ENCODE measurements around the gene FGGY.

The FGGY gene

DNA sequence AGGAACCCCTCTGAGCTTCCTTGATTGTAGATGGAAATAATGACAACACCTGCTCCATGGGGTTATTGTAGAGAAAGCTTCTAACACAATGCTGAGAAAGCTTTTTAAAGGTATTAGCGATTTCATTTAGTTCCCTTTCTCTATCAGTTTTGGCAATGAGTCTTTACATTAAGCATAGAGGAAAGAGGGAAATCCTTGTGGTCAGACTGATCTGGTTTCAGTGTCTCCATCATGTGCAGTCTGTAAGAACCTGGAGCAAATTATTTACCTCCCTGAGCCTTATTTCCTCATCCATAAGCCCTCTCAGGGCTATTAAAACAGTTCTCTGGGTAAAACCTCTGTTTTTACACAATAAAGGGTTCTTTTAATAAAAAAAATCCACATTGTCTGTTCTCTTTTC lies 87.5 kb downstream of the FGGY start:
- DNase-seq (ENCODE audit: low spot score) = no peak

DNA sequence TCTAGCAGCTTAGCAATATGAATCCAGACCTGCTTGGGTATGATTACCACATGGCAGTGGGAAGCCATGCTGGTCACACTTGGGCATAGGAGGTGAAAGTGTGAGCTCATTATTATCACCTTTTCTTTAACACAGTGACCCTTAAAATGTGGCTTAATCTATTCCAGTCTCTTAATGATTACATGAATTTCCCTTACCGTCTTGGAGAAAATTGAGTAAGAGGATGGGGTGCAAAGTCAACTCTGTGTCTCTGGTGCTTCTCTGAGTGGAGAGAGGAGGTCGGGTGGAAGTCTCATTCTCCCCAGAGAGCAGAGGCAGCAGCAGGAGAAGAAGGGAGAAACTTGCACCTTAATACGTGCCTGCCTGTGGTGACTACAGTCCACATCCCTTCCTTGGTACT lies 91.3 kb downstream of the FGGY start:
- DNase-seq (ENCODE audit: low spot score) = no peak

DNA sequence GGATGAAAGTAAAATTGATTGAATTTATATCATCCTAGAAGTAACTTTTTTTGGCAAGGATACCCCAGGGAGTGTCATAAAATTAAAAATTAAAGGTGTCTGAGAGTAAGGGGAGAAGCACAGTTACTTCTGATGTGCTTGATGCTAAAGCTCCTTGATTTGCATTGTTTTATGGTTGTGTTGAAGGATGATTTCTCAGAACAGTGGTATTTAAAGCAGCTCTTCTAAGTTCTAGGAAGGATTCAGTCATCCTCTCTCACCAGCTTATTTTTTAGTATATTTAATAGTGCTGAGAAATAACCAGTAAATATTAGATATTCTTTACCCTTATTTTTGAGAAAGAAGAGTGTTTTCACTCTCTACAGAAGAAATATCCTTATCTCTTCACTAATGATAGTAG lies 93.0 kb downstream of the FGGY start:
- DNase-seq (ENCODE audit: low spot score) = no peak

DNA sequence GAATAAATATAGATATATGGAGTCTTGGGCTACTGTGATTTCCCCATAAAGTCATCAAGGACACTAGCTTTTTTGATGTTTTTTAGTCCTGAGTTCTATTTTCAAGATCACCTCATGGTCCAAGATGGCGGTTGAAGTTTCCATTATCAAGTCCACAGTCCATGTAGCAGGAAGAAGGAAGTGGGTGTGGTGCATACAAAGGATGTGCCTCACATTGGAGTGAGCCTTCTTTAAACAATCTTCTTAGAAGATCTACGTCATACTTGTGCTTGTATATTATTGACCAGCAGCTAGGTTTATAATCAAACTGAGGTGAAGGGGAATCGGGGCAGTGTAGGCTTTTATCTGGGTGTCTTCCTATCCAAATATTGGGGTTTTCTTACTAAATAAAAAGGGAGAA lies 93.4 kb downstream of the FGGY start:
- DNase-seq (ENCODE audit: low spot score) = no peak

DNA sequence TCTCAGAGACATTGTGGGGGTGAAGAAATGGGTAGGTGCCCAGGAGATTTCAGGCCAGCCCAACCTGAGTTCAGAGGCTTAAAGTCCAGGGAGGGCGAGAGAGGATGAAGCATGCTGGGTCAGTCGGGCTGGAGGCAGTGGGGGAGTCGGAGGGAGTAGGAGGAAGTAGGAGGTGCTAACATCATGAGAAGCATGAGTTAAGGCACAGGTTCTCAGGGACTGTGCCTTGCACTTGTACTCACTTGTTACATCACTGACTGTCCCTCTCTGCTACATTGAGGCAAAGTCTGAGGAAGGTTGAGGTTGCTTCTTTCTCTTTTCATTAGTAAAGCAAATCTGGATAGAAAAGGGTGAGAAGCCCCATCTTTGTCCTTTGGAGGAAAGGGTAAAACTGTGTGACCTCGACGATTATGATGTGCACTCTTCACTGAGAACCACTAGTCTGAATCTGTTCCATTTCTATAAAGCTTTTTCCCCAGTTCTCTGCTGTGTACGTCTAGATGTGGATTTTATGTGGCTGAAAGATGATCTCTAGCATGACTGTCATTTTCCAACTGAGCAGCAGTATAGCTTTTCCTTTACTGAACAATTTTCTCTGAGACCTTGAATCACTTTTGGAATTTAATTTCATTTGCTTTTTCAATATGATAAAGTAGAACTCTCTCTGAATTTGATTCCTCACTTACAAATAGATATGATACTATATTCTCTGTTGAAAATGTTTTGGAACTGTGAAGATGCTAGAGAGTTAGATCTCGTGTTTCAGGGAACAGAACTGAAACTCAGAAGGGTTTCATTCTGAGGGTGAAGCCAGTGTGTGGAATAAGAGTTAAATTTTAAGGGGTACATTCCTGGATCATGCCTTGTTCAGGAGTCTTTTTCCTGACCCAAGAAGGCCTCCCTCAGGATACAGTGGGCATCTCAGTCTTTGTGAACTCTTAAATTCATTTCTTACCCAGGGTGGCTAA lies 94.6 kb downstream of the FGGY start:
- DNase-seq (ENCODE audit: low spot score) = no peak

DNA sequence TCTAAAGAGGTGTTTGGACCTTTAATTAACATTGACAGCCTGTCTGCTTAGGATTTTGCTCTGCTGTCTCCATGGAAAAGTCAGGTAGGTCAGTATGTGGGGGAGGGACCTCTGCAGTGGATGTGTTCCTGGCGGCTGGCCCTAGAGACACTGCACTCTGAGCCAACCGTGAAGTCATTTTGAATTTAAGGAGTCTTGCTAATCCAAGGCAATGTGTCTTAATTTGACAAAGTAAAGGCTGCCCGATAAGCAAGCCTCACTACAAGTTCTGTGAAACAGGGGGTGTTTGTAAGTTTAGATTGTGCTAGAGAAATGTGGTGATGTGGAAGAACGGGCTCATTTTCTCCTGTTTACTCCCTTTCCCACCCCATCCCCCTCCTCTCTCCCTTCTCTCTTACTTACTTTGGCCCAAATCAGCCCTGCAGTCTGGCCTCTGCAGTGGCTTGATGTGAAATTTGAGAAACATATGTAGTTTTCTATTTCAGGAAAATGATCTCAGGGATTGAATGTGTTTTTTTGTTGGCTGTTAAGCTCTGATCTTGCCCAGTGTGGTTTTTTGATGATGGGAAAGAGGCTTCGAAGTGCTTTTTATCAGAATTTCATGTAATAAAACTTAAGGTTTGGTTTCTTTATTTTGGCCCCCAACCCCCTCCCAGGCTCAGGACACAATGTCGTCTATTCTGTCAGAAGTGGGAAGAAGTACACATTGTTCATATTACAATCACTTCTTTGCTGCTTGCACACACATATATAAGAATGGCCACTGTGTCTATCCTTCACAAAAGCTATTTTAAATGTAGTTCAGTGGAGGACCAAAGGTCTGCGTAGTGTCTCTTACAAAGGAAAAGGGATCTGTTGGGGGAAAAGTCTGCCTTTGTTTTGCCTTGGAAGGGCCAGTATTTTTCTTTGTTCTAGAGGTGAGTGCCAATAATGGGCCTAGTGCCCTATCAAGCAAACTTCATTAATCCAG lies 96.6 kb downstream of the FGGY start:
- DNase-seq (ENCODE audit: low spot score) = no peak

DNA sequence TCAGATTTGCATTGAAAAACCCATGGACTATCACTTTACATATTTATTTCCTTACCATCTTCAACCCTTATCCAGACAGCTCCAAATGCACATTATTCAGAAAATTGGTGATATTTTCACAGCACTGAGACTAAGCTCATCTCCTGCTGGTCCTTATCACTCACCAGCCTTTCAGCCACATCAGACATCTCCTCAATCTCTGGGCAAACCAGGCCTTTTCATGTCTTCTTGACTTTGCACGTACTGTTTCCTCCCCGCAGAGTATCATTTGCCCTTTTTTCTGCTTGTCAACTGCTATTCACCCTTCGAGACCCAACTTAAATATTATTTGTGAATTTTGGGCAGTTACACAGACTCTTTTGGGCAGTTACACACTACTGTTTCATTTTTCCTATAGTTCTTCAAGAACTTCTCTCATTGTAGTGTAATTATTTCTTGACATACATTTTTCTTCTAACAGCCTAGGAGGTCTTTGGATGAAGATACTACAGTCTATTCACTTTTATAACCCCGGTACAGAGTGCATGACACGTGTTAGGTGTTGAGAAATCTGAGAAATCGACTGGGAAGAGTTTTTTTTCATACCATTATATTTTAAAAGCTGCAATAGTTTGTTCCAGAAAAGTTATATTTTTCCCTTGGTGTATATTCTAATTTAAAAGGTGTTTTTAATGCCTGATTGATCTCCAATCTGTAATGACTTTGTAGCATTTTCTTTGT lies 98.0 kb downstream of the FGGY start:
- no peak for DNase-seq (ENCODE audit: low spot score)

DNA sequence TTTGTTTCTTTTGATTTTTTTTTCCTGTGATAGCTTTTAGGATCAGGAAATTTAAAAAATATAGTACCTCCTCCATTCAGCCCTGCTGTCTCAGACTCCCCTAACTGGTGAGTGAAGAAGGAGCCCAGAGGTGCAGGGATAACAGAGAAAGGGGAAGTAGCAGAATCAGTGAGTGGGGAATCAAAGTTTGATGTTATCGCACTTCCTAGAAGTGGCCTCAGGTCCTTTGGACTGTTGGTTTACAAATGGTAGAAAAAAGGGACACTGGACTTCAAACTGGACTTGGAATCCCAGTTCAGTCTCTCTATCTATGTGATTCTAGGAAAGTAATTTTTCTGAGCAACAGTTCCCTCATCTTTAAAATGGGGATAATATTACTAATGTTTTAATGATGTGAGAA lies 99.5 kb downstream of the FGGY start:
- no peak for DNase-seq (ENCODE audit: low spot score)

DNA sequence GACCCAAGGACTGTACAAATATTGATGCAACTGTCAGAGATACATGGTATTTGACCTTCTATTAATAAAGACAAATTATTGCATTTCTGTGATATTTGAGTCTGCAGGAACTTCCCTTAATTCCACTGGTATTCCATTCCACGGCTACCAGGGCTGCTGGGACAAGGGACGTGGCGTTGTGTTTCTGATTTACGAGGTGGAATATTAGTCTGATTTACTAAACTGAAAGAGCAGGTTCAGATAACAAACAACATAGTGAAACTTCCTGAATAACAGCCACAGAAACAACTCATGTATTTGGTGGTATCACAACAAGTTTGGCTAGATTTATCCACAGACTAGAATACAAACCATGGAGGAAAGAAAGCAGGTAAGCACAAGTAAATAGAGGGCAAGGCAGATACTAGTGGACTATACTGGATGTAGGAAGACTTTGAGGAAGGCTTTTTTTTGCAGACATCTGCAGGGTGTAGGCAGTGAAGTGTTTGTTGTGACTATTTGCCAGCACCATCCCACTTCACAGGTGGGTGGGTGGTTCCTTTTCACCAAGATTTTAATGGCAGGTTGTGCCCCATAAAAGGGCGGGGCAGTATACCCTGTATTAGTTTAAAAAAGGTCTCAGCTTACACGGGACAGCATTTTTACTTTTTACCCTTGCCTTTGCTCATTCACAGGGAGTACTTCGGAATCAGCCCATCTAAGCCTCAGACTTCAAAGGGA lies 100.4 kb downstream of the FGGY start:
- DNase-seq (ENCODE audit: low spot score) = no peak

DNA sequence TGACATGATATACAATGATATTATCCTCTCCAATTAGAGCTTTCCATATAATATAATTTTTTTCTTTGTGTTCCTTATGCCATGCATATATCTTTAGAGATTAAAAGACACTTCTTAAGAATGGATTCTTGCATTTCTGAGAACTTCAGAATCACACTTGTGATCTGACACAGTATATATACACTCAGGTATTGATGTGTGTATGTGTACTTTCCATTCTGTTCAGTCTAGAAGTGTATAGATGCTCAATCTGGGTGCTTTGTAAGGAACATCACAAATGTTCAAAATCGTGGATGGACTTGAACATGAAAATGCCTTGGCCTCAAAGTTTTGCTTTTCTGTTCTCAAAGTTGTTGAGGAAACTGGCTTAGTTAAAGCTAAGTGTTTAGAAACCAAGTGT lies 102.7 kb downstream of the FGGY start:
- no peak for DNase-seq (ENCODE audit: low spot score)

DNA sequence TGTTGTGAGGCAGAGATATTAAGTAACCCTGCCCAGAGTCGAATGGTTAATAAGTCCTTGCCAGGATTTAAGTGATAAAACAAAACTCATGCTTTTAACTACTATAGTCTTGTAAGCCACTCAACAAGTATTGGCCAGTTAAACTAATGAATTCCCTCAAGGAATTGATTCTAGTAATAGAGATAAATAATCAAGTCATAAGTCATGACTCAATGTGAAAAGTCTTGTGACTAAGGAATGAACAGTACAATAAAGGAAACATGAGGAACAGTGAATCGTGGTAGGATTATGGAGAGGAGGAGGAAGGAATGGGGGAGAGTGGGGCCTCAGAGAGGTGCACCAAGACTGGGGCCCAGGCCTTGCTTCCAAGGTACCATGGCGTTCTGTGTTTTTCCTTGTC lies 104.7 kb downstream of the FGGY start:
- DNase-seq (ENCODE audit: low spot score) = no peak

DNA sequence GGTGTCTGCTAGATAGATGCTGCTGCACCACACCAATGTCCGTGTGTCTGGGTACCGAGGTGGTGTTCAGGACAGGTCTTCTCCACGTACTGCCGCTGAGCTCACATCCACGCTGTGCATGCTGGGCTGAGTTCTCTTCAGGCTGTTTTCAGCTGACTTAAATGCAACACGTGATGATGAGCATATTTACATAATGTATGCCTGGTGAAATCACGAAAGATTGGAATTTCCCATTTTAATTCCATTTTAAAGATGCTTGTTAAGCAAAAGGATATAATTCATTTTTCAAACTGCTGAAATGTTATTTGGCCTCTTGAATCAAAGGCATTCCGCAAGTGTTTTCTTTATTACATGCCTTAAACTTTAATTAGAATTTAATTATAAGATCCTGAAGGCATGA lies 107.9 kb downstream of the FGGY start:
- DNase-seq (ENCODE audit: low spot score) = no peak

DNA sequence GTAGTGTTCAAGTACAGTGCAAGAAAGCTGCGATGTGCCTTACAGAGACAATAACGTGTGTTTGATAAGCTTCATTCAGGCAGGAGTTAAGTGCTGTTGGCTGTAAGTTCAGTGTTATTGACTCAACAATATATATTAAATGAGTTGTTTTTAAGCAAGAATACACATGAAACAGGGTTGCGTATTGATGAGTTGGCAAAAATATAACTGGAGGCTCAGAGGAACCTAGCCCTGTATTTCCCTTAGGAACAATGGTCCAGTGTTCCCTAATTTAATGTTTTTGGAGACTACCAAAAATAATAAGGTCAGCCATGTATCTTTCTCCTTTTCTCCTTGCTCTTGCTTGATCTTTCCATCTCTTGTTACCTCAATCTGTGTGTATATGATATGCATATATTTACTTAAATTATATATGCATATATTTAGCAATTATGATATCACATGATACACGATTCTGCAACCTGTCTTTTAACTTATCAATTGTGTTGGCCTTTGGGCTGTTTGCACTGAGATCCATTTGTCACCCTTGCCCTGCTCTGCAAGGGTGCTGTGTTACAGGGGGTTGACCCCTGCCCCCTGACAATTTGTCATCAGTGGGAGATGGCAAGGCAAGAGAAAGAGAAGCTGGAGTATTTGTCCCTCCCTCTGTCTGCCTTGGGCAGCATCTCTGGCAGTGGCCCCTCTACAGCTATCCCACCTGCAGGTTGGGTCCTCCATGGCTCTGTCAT lies 109.7 kb downstream of the FGGY start:
- no peak for DNase-seq (ENCODE audit: low spot score)

DNA sequence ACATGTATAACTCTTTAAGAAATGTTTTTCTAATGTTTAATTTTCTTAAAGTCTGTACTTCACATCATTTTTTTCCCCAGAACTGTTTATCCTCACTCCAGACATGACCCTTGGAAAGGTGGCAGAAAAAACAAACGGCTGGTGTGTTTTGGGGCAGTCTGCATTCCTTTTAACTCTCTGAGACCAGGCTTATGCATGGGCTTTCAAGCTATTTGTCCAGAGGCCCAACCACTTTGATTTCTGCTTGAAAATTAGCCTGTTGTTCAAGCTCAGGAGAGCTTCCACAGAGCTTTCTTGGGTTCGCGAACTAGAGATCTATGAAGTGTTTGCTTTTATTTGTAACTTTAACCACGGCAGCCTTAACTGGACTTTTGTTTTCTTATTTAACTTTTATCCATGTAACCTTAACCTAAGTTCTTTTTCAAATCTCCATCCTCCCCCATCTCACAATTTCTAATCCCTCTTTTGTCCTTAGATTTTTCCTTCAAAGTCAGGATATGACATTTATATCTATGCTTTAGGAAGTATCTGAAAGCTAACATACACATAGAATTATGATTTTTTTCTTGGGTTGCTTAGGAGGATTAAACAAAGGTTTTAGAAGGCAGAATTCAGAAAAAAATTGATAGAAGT lies 111.8 kb downstream of the FGGY start:
- DNase-seq (ENCODE audit: low spot score) = no peak

DNA sequence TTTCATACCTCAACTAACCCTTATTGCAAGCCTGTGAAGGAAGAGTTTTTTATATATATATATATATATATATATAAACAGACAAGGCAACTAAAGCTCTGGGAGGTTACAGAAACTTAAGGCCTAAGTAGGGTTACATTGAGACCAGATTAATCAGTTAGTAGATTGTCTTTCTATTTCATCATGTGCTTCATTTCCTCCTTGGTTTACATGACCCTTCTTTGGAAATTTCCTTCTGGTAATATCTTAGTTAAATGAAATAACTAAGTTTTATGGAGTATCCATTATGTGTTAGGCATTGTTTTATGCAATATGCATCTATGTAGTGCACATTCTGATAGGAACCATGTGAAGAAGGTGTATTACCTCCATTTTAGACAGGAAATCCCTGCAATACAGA lies 112.7 kb downstream of the FGGY start:
- DNase-seq (ENCODE audit: low spot score) = no peak

DNA sequence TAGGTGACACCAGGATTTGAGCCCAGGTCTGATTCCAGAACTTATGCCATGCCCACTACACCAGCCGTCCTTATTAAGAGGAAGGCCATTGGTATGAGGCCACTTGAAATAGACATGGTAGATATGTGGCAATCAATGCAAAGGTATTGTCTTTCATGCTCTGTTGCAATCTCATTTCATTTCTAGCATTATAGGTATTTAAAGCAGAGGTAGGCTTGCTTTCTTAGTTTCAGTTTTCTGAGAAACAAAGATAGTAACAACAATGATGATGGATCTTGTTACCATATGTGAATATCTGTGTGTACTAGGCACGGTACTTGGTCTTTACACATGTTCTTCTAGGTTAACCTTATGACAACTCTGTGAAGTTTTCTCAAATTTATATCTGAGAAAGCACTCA lies 113.1 kb downstream of the FGGY start:
- DNase-seq (ENCODE audit: low spot score) = no peak

DNA sequence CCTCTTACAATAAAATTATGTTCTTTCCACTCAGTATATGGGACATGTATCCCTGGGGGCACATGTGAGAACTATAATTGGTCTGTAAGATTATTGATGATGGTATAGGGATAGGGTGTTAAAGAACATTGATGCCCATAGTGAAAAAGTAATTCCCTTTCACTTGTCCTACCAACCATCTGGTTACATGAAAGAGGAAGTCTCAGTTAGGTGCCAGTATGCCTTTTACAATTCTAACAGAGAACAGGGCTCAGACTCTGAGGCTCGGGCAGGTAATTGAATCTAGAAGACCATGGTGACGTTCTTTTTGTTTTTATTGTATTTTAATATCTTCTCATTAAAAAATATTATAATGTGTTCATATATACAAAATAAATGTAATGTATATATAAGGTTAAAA lies 113.6 kb downstream of the FGGY start:
- no peak for DNase-seq (ENCODE audit: low spot score)

DNA sequence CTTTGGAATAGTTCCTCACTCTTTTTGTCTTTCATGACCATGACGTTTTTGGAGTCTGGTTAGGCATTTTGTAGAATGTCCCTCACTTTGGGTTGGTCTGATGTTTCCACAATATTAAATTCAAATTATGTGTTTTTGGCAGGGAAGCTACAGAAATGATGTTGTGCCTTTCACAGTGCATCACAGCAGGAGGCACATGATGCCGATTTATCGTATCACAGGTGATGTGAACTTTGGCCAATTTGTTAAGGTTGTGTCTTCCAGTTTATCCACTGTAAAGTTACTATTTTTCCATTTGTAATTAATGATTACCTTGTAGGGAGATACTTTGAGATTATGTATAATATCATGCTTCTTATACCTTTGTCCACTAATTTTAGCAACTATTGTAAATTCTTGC lies 114.3 kb downstream of the FGGY start:
- no peak for DNase-seq (ENCODE audit: low spot score)

DNA sequence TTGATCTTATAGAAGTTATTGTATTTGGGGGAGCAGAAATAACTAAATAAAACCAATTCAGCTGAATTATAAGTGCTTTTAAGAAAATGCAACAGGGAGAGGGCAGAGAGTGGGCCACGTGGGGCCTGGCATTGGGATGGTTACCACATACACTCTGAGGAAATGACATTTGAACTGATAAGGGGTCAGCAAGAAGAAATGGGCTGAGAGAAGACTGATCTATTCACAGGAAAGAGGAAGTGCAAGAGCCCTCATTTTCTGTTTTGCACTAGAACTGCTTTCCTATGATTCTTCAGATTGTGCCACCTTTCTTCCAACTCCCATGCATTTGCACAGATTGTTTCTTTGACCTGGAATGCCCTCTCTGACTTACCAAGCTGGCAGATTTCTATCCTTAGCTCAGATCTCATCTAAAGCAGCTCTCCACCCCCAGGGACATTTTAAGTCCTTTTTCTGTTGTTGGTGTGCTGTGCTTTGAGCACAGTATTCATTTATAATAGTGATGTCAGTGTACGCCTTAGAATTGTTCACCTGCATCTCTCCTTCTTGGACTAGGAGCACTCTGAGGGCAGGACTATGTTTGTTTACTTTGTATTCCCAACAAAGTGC lies 115.9 kb downstream of the FGGY start:
- no peak for DNase-seq (ENCODE audit: low spot score)

DNA sequence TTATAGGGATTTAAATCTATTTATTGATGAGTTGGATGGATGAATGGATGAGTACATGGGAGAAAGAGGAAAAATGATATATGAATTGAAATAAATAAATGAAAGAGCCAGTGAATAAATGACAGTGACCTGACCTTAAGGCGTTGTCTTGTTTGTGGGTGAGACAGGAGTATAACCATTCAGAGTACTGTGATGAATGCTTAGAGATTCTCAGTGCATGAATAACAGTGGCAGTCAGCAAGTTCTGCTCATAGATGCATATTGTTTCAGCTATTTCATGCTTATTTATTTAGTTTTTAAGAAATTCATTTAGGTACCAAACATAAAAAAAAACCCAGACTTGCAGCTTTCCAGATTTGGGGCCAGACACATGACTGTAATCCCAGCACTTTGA lies 116.4 kb downstream of the FGGY start:
- DNase-seq (ENCODE audit: low spot score) = no peak

Measured in activated CD4-positive, alpha-beta T cell treated with anti-CD3 and anti-CD28 coated beads, Interleukin-2, Interleukin-4, amounts not matched to agents 100 ng/mL and 50 ng/mL, durations not matched to agents 16 hours and 8 hours (primary cell).